HEK293 (cell line): ENCODE results near the gene DNAH11.

Experiments used
- CTCF ChIA-PET: fragments of 350-600 bp; formaldehyde crosslinking; extraction: SDS; loops from one replicate; lab custom pipeline; 2021; ENCODE audit warnings: antibody characterized with exemption; lab: Yijun Ruan, JAX
- POLR2A ChIA-PET: fragments of 300-600 bp; formaldehyde crosslinking; extraction: SDS; loops from one replicate; lab custom pipeline; 2020; ENCODE audit warnings: antibody characterized with exemption, inconsistent platforms; lab: Yijun Ruan, JAX
- H3K27ac ChIP-seq: fragments of 200-500 bp; sonication (Bioruptor generic); 2 replicates; pipeline ENCODE4 v1.5.1; 2014; ENCODE audit warnings: low read depth, low read length, control low read depth, inconsistent platforms; ENCODE audit errors: extremely low read depth
- H3K36me3 ChIP-seq, 2 experiments: fragments of 200-500 bp in 1 of 2; sonication (Bioruptor generic) in 1 of 2; 1 replicate in 1 of 2; 2 replicates in 1 of 2; pipeline ENCODE4 v1.5.1; 2014 to 2017; ENCODE audit warnings: inconsistent platforms in 2 of 2, low read length in 2 of 2; ENCODE audit not compliant: control insufficient read depth in 2 of 2, insufficient read depth in 1 of 2
- H3K4me1 ChIP-seq: fragments of 200-500 bp; sonication (Bioruptor generic); 2 replicates; pipeline ENCODE4 v1.5.1; 2014; ENCODE audit warnings: mild to moderate bottlenecking, low read length, inconsistent platforms; ENCODE audit not compliant: control insufficient read depth, insufficient read depth
- H3K4me3 ChIP-seq: 2 replicates; pipeline ENCODE4 v1.5.1; 2011; ENCODE audit warnings: low read depth, mild to moderate bottlenecking, control low read depth, low read length, moderate library complexity
- H3K9me3 ChIP-seq: fragments of 200-500 bp; sonication (Bioruptor generic); 2 replicates; pipeline ENCODE4 v1.5.1; 2014; ENCODE audit warnings: low read depth, low read length, inconsistent platforms; ENCODE audit not compliant: control insufficient read depth, insufficient read depth
- AEBP2 ChIP-seq: fragments of 450-650 bp; formaldehyde crosslinking; IDR thresholded peaks from 2 replicates; pipeline ENCODE4 v1.5.1; 2016; ENCODE audit warnings: missing biosample characterization, missing genetic modification characterization, borderline replicate concordance
- GLIS1 ChIP-seq: fragments of 450-650 bp; formaldehyde crosslinking; IDR thresholded peaks from 2 replicates; pipeline ENCODE4 v1.5.1; 2016; ENCODE audit warnings: missing biosample characterization, missing genetic modification characterization
- HOXD13 ChIP-seq: sonication (generic); formaldehyde crosslinking; IDR thresholded peaks from 2 replicates; pipeline ENCODE4 v1.8.0; 2022; ENCODE audit warnings: missing genetic modification reagents, borderline replicate concordance
- OVOL3 ChIP-seq: fragments of 450-650 bp; formaldehyde crosslinking; IDR thresholded peaks from 2 replicates; pipeline ENCODE4 v1.5.1; 2016; ENCODE audit warnings: missing biosample characterization, missing genetic modification characterization
- SP7 ChIP-seq: fragments of 450-650 bp; formaldehyde crosslinking; IDR thresholded peaks from 2 replicates; pipeline ENCODE4 v1.5.1; 2016; ENCODE audit warnings: missing biosample characterization, missing genetic modification characterization
- ZBTB11 ChIP-seq: fragments of 450-650 bp; formaldehyde crosslinking; conservative IDR thresholded peaks from 2 replicates; pipeline ENCODE4 v1.5.1; 2016; ENCODE audit warnings: low read depth, missing biosample characterization, missing genetic modification characterization
- ZFP3 ChIP-seq: fragments of 450-650 bp; formaldehyde crosslinking; IDR thresholded peaks from 2 replicates; pipeline ENCODE4 v1.5.1; 2016; ENCODE audit warnings: low read depth, missing biosample characterization, missing genetic modification characterization
- ZFP37 ChIP-seq: fragments of 450-650 bp; formaldehyde crosslinking; IDR thresholded peaks from 2 replicates; pipeline ENCODE4 v1.5.1; 2016; ENCODE audit warnings: missing biosample characterization, missing genetic modification characterization
- ZNF138 ChIP-seq: fragments of 450-650 bp; formaldehyde crosslinking; IDR thresholded peaks from 2 replicates; pipeline ENCODE4 v1.5.1; 2016; ENCODE audit warnings: missing biosample characterization, missing genetic modification characterization, borderline replicate concordance
- ZNF18 ChIP-seq: fragments of 450-650 bp; formaldehyde crosslinking; IDR thresholded peaks from 2 replicates; pipeline ENCODE4 v1.5.1; 2016; ENCODE audit warnings: missing biosample characterization, missing genetic modification characterization
- ZNF324 ChIP-seq: fragments of 450-650 bp; formaldehyde crosslinking; IDR thresholded peaks from 2 replicates; pipeline ENCODE4 v1.5.1; 2016; ENCODE audit warnings: missing biosample characterization, missing genetic modification characterization
- ZNF426 ChIP-seq: fragments of 450-650 bp; formaldehyde crosslinking; IDR thresholded peaks from 2 replicates; pipeline ENCODE4 v1.5.1; 2017; ENCODE audit warnings: missing biosample characterization, missing genetic modification characterization, mild to moderate bottlenecking, inconsistent platforms, moderate library complexity
- ZNF488 ChIP-seq: fragments of 450-650 bp; formaldehyde crosslinking; IDR thresholded peaks from 2 replicates; pipeline ENCODE4 v1.5.1; 2016; ENCODE audit warnings: missing biosample characterization, missing genetic modification characterization
- ZNF501 ChIP-seq: fragments of 450-650 bp; formaldehyde crosslinking; IDR thresholded peaks from 2 replicates; pipeline ENCODE4 v1.5.1; 2016; ENCODE audit warnings: missing biosample characterization, missing genetic modification characterization
- ZNF510 ChIP-seq: fragments of 450-650 bp; formaldehyde crosslinking; IDR thresholded peaks from 2 replicates; pipeline ENCODE4 v1.5.1; 2018; ENCODE audit warnings: mild to moderate bottlenecking, missing genetic modification characterization, missing biosample characterization; ENCODE audit not compliant: insufficient replicate concordance
- ZNF529 ChIP-seq: fragments of 450-650 bp; formaldehyde crosslinking; IDR thresholded peaks from 2 replicates; pipeline ENCODE4 v1.5.1; 2017; ENCODE audit warnings: missing genetic modification characterization, missing biosample characterization; ENCODE audit not compliant: insufficient replicate concordance
- ZNF768 ChIP-seq: fragments of 450-650 bp; formaldehyde crosslinking; IDR thresholded peaks from 2 replicates; pipeline ENCODE4 v1.5.1; 2018; ENCODE audit warnings: missing biosample characterization, mild to moderate bottlenecking, missing genetic modification characterization
- ZNF843 ChIP-seq: fragments of 450-650 bp; formaldehyde crosslinking; IDR thresholded peaks from 2 replicates; pipeline ENCODE4 v1.5.1; 2016; ENCODE audit warnings: missing biosample characterization, missing genetic modification characterization
- ZSCAN18 ChIP-seq: fragments of 450-650 bp; formaldehyde crosslinking; IDR thresholded peaks from 2 replicates; pipeline ENCODE4 v1.5.1; 2016; ENCODE audit warnings: missing biosample characterization, missing genetic modification characterization

Gene DNAH11

GRCh38 chr7:21565614-21566013 is 22.8 kb downstream of the DNAH11 start:
- Histone ChIP-seq H3K4me3 (no peak overlapping the region), H3K27ac (no peak overlapping the region), H3K9me3 (no peaks in the 10 kb centered on the region), H3K36me3 (no peaks in the 10 kb centered on the region), H3K4me1 (no peaks in the 10 kb centered on the region)
- no peak for TF ChIP-seq OVOL3 (tag by site-specific recombination)
- TF ChIP-seq ZNF488 (tag by site-specific recombination), result no peak
- no peak for TF ChIP-seq AEBP2 (tag by site-specific recombination)
- no peak for TF ChIP-seq ZSCAN18 (tag by site-specific recombination)
- no peak for TF ChIP-seq HOXD13 (CRISPR knock-in tag)
- TF ChIP-seq ZNF529, result no peak
- no peak for TF ChIP-seq ZNF501
- no peak for TF ChIP-seq ZNF843
- TF ChIP-seq ZNF18 (tag by site-specific recombination), result no peak
- no peak for TF ChIP-seq ZFP3 (tag by site-specific recombination)
- no peak for TF ChIP-seq SP7 (tag by site-specific recombination)
- no peak for TF ChIP-seq ZNF138 (tag by site-specific recombination)
- TF ChIP-seq ZNF510 (tag by site-specific recombination), result no peak
- no peak for TF ChIP-seq ZNF768 (tag by site-specific recombination)
- TF ChIP-seq ZFP37 (tag by site-specific recombination), result no peak
- no peak for TF ChIP-seq GLIS1 (tag by site-specific recombination)
- TF ChIP-seq ZNF324, result no peak
- no peak for TF ChIP-seq ZBTB11
- TF ChIP-seq ZNF426 (tag by site-specific recombination), result no peak
- ChIA-PET CTCF (interaction anchor here (0.6 kb wide), 2 partner anchors 57 to 198 kb away, joined by 3 read pairs; no protein-coding TSS in a partner anchor), POLR2A (no interaction called here)
